GM03348 (cell line): ENCODE results near the gene CCNY.

Source experiments
- DNase-seq: peaks from one replicate; pipeline ENCODE4 v3.0.0; 2012; ENCODE audit warnings: low spot score

CCNY gene

GRCh38 chr10:35585903-35586535, 249.7 kb downstream of the CCNY start:
- DNase-seq = no peak

- DNase-seq = no peak
Measured at GRCh38 chr10:35588836-35589235, 252.5 kb downstream of the CCNY start.

- no peak for DNase-seq
Measured at GRCh38 chr10:35592441-35592840, 256.1 kb downstream of the CCNY start.

GRCh38 chr10:35594115-35595079, 258.1 kb downstream of the CCNY start:
- DNase-seq = no peak

GRCh38 chr10:35595106-35595505, 258.8 kb downstream of the CCNY start:
- no peak for DNase-seq

GRCh38 chr10:35598379-35598778, 262.1 kb downstream of the CCNY start:
- no peak for DNase-seq

- no peak for DNase-seq
Measured at GRCh38 chr10:35600193-35600592, 263.9 kb downstream of the CCNY start.

- DNase-seq = no peak
Measured at GRCh38 chr10:35605191-35605590, 268.9 kb downstream of the CCNY start, which contains the start of gene GJD4. Gene GJD4, plus strand, starts transcription at chr10:35605341. Its CDS starts 227 bp downstream, at chr10:35605568.

- DNase-seq = peak; percentile 22
Measured at GRCh38 chr10:35606430-35606829, 270.1 kb downstream of the CCNY start.

- DNase-seq = peak; percentile 48
Measured at GRCh38 chr10:35607475-35608327, 271.4 kb downstream of the CCNY start.

GRCh38 chr10:35608328-35608672, 272.0 kb downstream of the CCNY start:
- no peak for DNase-seq

- DNase-seq = no peak
Measured at GRCh38 chr10:35611750-35612149, 275.4 kb downstream of the CCNY start.

- no peak for DNase-seq
Measured at GRCh38 chr10:35612385-35613106, 276.2 kb downstream of the CCNY start.

GRCh38 chr10:35613107-35613440, 276.8 kb downstream of the CCNY start:
- DNase-seq = no peak

- DNase-seq = peak; percentile 69
Measured at GRCh38 chr10:35613597-35614226, 277.4 kb downstream of the CCNY start.

- DNase-seq = no peak
Measured at GRCh38 chr10:35614312-35614711, 278.0 kb downstream of the CCNY start.
